HepG2 (cell line): ENCODE measurements around the gene PJA1. TPM values are rescaled to one million over a fixed set of nuclear protein-coding genes. Genes with fewer than 3 reads are reported as not detected.

Experiments
- ATAC-seq: fragments of 200-7000 bp; cut with Tn5 transposase; 3 replicates; pipeline ENCODE4 v1.9.1; 2020; ENCODE audit warnings: mild to moderate bottlenecking, moderate library complexity
- BruUV-seq: library from RNA; stranded (reverse); fragments of 400-500 nt; replicated peaks from 2 replicates; lab custom pipeline; 2021; lab: Mats Ljungman, UMichigan
- CTCF ChIA-PET: fragments of 300-600 bp; formaldehyde crosslinking; extraction: SDS; loops from one replicate; lab custom pipeline; 2021; ENCODE audit warnings: low total read pairs, inconsistent platforms, low intra/inter-chr PET ratio; lab: Yijun Ruan, JAX
- POLR2A ChIA-PET: fragments of 350-600 bp; sonication (Branson Sonifier 250); formaldehyde crosslinking; loops from one replicate; lab custom pipeline; 2020; ENCODE audit warnings: antibody characterized with exemption, inconsistent platforms; lab: Yijun Ruan, JAX
- DNase-seq: peaks from one replicate; pipeline ENCODE4 v3.0.0-alpha.2; 2015; ENCODE audit warnings: low spot score
- FAIRE-seq: peaks from 3 replicates; lab custom pipeline; 2011; peaks lifted over from hg19 to GRCh38; lab: Jason Lieb, UNC
- H2AFZ ChIP-seq: one replicate; pipeline ENCODE4 v1.6.1; 2011; ENCODE audit warnings: low read length, inconsistent platforms
- H3K27ac ChIP-seq: fragments of 300-600 bp; 3 replicates; pipeline ENCODE4 v1.8.0; 2011; ENCODE audit warnings: mixed run types, mild to moderate bottlenecking, mixed read lengths, low read length, inconsistent platforms; ENCODE audit not compliant: insufficient read depth; ENCODE audit errors: extremely low read length
- H3K27me3 ChIP-seq, 2 experiments: fragments of 200-600 bp in 1 of 2; 2 replicates in 1 of 2; 3 replicates in 1 of 2; pipeline versions ENCODE4 v1.6.0 to v1.8.0; 2011; ENCODE audit warnings: low read length in 2 of 2, mild to moderate bottlenecking in 2 of 2, moderate library complexity in 2 of 2, inconsistent platforms in 1 of 2; ENCODE audit not compliant: insufficient read depth in 2 of 2, control insufficient read depth in 1 of 2
- H3K36me3 ChIP-seq, 2 experiments: fragments of 200-600 bp in 1 of 2; replicated peaks in 1 of 2; 2 replicates in 1 of 2; 3 replicates in 1 of 2; pipeline versions ENCODE4 v1.5.1 to v1.8.0; 2011; ENCODE audit warnings: low read length in 2 of 2, inconsistent platforms in 1 of 2; ENCODE audit not compliant: insufficient read depth in 2 of 2, control insufficient read depth in 1 of 2
- H3K4me1 ChIP-seq: 2 replicates; pipeline ENCODE4 v1.5.1; 2012; ENCODE audit warnings: low read length, inconsistent platforms; ENCODE audit not compliant: insufficient read depth
- H3K4me2 ChIP-seq: 2 replicates; pipeline ENCODE4 v1.6.0; 2011; ENCODE audit warnings: low read depth, low read length, inconsistent platforms
- H3K4me3 ChIP-seq, 3 experiments: fragments of 200-600 bp in 1 of 3; sonication (generic), shearing (Covaris generic) in 1 of 3; replicated peaks in 1 of 3; 2 replicates each; pipeline ENCODE4 v1.5.1; 2011 to 2016; ENCODE audit warnings: low read length in 3 of 3, inconsistent platforms in 2 of 3, low read depth in 2 of 3, mild to moderate bottlenecking in 2 of 3, control low read depth in 1 of 3, mixed read lengths in 1 of 3; ENCODE audit not compliant: insufficient read depth in 1 of 3
- H3K79me2 ChIP-seq: one replicate; pipeline ENCODE4 v1.6.1; 2011; ENCODE audit warnings: low read length, inconsistent platforms; ENCODE audit not compliant: insufficient read depth
- H3K9ac ChIP-seq: 2 replicates; pipeline ENCODE4 v1.6.0; 2011; ENCODE audit warnings: mild to moderate bottlenecking, low read depth, low read length, inconsistent platforms; ENCODE audit not compliant: insufficient read depth
- H3K9me3 ChIP-seq: 2 replicates; pipeline ENCODE4 v1.5.1; 2012; ENCODE audit warnings: mild to moderate bottlenecking, low read length
- H4K20me1 ChIP-seq: 2 replicates; pipeline ENCODE4 v1.6.0; 2011; ENCODE audit warnings: inconsistent platforms, mild to moderate bottlenecking, low read length, moderate library complexity; ENCODE audit not compliant: insufficient read depth
- CENPT ChIP-seq: sonication (generic); formaldehyde crosslinking; IDR thresholded peaks from 2 replicates; pipeline ENCODE4 v1.8.0; 2022; ENCODE audit warnings: low read depth, mild to moderate bottlenecking, moderate library complexity, missing genetic modification reagents
- CREB1 ChIP-seq, 2 experiments: fragments of 450-650 bp in 1 of 2; IDR thresholded peaks; 2 replicates each; pipeline ENCODE4 v1.6.1; 2016 to 2017; ENCODE audit warnings: control low read depth in 1 of 2, mild to moderate bottlenecking in 1 of 2, missing compliant biosample characterization in 1 of 2, missing genetic modification characterization in 1 of 2
- ISX ChIP-seq: sonication (generic); formaldehyde crosslinking; conservative IDR thresholded peaks from 2 replicates; pipeline ENCODE4 v1.5.0; 2020; ENCODE audit warnings: missing genetic modification reagents
- RFXANK ChIP-seq: IDR thresholded peaks from 2 replicates; pipeline ENCODE4 v1.6.1; 2016
- ZMYM3 ChIP-seq: sonication (generic); formaldehyde crosslinking; IDR thresholded peaks from 2 replicates; pipeline ENCODE4 v1.5.1; 2020; ENCODE audit warnings: mild to moderate bottlenecking, missing genetic modification reagents
- ZNF550 ChIP-seq: sonication (generic); formaldehyde crosslinking; IDR thresholded peaks from 2 replicates; pipeline ENCODE4 v1.4.0; 2020; ENCODE audit warnings: mild to moderate bottlenecking, missing genetic modification reagents, borderline replicate concordance
- ZNF605 ChIP-seq: sonication (generic); formaldehyde crosslinking; IDR thresholded peaks from 2 replicates; pipeline ENCODE4 v1.8.0; 2022; ENCODE audit warnings: mild to moderate bottlenecking, missing genetic modification reagents
- ZNF883 ChIP-seq: sonication (generic); formaldehyde crosslinking; IDR thresholded peaks from 2 replicates; pipeline ENCODE4 v1.5.1; 2020; ENCODE audit warnings: mild to moderate bottlenecking, missing genetic modification reagents; ENCODE audit errors: not compliant biosample characterization
- WGBS: methylation state at CpG from one replicate; pipeline ENCODE4 v1.1.6; 2017; ENCODE audit warnings: low lambda C conversion rate; 5-methylcytosine and 5-hydroxymethylcytosine counted together
- in situ Hi-C: cut with HindIII; loops from 2 replicates; pipeline ENCODE4 v1.10.0; 2017; ENCODE audit warnings: low pct_unique_long_range_greater_than_20kb; ENCODE audit not compliant: extremely low pct_ligation_motif_present
- intact Hi-C: fragments of 100-400 bp; cut with micrococcal nuclease; formaldehyde crosslinking; loops from one replicate; pipeline ENCODE4 v1.10.0; 2022; ENCODE audit not compliant: unreplicated experiment
- polyA plus RNA-seq, 8 experiments: library from polyadenylated mRNA; depleted of rRNA in 3 of 8; stranded (reverse) in 7 of 8; unstranded in 1 of 8; fragments of >200 nt; fragmentation: Illumina TruSeq in 4 of 8; extraction: Trizol in 4 of 8; gene quantifications; 2 replicates each; pipeline versions ENCODE4 v1.2.1 to v1.2.3, GENCODE V29; 2011 to 2016; ENCODE audit warnings: low read depth in 4 of 8, missing spikeins in 1 of 8, mixed read lengths in 1 of 8; ENCODE audit not compliant: insufficient read depth in 1 of 8
- total RNA-seq, 5 experiments: library from RNA; depleted of rRNA; stranded (reverse); fragments of >200 nt; fragmentation: Illumina TruSeq; extraction: Trizol; gene quantifications; 2 replicates each; pipeline ENCODE4 v1.2.3, GENCODE V29; 2016; ENCODE audit warnings: low read depth in 1 of 5
- TF ChIP-seq, protein P1 (sequence below): sonication (generic); formaldehyde crosslinking; IDR thresholded peaks from 2 replicates; pipeline ENCODE4 v1.4.0; 2020; ENCODE audit warnings: missing genetic modification reagents
- TF ChIP-seq, protein P2 (sequence below): sonication (generic); formaldehyde crosslinking; IDR thresholded peaks from 2 replicates; pipeline ENCODE4 v1.4.0; 2020; ENCODE audit warnings: missing genetic modification reagents
- TF ChIP-seq, protein P3 (sequence below): sonication (generic); formaldehyde crosslinking; IDR thresholded peaks from 2 replicates; pipeline ENCODE4 v1.8.1; 2023; ENCODE audit warnings: mild to moderate bottlenecking, missing genetic modification reagents
- TF ChIP-seq, protein P4 (sequence below): sonication (generic); formaldehyde crosslinking; IDR thresholded peaks from 2 replicates; pipeline ENCODE4; 2020; ENCODE audit warnings: missing genetic modification reagents, mild to moderate bottlenecking, borderline replicate concordance

PJA1 gene
- total and polyA plus RNA-seq, 2 of the 13 experiments (the other 11 are each of a cell fraction or from before 2014, with no cell fraction given): 3.6 to 9.6 TPM

DNA sequence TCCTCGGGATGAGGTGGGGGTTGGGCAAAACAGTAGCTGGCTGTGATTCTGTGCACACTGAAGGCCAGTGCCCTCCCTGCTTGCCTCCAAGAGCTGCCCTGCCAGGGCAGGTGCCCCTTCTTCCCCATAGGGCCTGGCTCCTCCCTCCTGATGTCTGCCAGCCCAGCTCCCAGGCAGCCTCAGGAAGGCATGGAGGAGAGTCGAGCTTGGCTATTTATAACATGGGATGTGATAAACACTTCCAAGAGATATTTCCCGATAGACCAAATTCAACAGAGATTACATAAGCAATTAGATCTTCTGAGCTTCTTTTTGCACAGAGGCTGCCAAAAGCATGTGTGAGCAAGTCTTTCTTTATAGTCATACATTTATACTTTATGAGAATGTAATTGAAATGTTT is 45.3 kb upstream of the PJA1 start (continued):
- TF ChIP-seq ZNF883 (CRISPR knock-in tag): no peak

DNA sequence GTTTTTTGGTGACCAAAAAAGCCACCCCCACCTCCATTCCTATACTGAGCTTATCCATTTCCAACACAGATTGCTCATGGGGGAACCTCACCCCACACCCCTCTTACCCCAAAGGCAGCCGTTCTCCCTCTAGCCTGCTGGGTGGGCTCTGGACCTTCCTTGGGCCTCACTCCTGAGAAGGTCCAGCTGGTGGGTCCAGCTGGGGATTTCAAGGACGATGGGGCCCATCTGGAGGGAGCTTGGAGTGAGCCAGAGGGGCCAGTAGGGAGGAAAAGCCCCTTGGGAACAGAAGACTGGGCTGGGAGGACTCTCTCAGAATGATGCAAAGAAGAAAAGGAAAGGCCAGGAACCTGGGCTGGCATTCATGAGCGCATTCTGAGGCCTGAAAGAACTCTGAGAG is 42.0 kb upstream of the PJA1 start:
- no TSS peak for BruUV-seq
- intact Hi-C loops: no loop called here
- H3K4me1 ChIP-seq: 0 out of 2 replicates have a peak, but pooled peaks cover 6% of the 10 kb centered on the region
- H3K27ac ChIP-seq: no peak overlapping the region
- in situ Hi-C loops: no loop called here
- no peaks in the 10 kb centered on the region for H3K9me3 ChIP-seq
- POLR2A ChIA-PET: no interaction called here
- no peak for ATAC-seq
- DNase-seq: no peak
- no peaks in the 10 kb centered on the region for H3K36me3 ChIP-seq
- H2AFZ ChIP-seq: no peak overlapping the region
- 0% methylated on average over 1 of the region's 3 CpGs for WGBS
- no peak overlapping the region for H3K4me3 ChIP-seq
- no peaks in the 10 kb centered on the region for H4K20me1 ChIP-seq
- no peaks in the 10 kb centered on the region for H3K27me3 ChIP-seq
- H3K4me2 ChIP-seq: no peak overlapping the region
- FAIRE-seq: no peak
- CTCF ChIA-PET: no interaction called here
- H3K79me2 ChIP-seq: no peaks in the 10 kb centered on the region
- no peak overlapping the region for H3K9ac ChIP-seq
- TF ChIP-seq, protein P1, sequence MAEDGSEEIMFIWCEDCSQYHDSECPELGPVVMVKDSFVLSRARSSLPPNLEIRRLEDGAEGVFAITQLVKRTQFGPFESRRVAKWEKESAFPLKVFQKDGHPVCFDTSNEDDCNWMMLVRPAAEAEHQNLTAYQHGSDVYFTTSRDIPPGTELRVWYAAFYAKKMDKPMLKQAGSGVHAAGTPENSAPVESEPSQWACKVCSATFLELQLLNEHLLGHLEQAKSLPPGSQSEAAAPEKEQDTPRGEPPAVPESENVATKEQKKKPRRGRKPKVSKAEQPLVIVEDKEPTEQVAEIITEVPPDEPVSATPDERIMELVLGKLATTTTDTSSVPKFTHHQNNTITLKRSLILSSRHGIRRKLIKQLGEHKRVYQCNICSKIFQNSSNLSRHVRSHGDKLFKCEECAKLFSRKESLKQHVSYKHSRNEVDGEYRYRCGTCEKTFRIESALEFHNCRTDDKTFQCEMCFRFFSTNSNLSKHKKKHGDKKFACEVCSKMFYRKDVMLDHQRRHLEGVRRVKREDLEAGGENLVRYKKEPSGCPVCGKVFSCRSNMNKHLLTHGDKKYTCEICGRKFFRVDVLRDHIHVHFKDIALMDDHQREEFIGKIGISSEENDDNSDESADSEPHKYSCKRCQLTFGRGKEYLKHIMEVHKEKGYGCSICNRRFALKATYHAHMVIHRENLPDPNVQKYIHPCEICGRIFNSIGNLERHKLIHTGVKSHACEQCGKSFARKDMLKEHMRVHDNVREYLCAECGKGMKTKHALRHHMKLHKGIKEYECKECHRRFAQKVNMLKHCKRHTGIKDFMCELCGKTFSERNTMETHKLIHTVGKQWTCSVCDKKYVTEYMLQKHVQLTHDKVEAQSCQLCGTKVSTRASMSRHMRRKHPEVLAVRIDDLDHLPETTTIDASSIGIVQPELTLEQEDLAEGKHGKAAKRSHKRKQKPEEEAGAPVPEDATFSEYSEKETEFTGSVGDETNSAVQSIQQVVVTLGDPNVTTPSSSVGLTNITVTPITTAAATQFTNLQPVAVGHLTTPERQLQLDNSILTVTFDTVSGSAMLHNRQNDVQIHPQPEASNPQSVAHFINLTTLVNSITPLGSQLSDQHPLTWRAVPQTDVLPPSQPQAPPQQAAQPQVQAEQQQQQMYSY (CRISPR knock-in tag): no peak
- TF ChIP-seq ZNF550: no peak
- no peak for TF ChIP-seq CREB1 (IDR thresholded peaks at IDR 0.05)
- no peak for TF ChIP-seq CREB1 (CRISPR knock-in tag; IDR thresholded peaks at IDR 0.05)
- TF ChIP-seq, protein P2, sequence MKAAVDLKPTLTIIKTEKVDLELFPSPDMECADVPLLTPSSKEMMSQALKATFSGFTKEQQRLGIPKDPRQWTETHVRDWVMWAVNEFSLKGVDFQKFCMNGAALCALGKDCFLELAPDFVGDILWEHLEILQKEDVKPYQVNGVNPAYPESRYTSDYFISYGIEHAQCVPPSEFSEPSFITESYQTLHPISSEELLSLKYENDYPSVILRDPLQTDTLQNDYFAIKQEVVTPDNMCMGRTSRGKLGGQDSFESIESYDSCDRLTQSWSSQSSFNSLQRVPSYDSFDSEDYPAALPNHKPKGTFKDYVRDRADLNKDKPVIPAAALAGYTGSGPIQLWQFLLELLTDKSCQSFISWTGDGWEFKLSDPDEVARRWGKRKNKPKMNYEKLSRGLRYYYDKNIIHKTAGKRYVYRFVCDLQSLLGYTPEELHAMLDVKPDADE (CRISPR knock-in tag): no peak
- no peak for TF ChIP-seq ZNF605 (CRISPR knock-in tag)
- no peak for TF ChIP-seq RFXANK
- TF ChIP-seq ISX (CRISPR knock-in tag): no peak
- TF ChIP-seq, protein P3, sequence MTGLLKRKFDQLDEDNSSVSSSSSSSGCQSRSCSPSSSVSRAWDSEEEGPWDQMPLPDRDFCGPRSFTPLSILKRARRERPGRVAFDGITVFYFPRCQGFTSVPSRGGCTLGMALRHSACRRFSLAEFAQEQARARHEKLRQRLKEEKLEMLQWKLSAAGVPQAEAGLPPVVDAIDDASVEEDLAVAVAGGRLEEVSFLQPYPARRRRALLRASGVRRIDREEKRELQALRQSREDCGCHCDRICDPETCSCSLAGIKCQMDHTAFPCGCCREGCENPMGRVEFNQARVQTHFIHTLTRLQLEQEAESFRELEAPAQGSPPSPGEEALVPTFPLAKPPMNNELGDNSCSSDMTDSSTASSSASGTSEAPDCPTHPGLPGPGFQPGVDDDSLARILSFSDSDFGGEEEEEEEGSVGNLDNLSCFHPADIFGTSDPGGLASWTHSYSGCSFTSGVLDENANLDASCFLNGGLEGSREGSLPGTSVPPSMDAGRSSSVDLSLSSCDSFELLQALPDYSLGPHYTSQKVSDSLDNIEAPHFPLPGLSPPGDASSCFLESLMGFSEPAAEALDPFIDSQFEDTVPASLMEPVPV (CRISPR knock-in tag): no peak
- TF ChIP-seq CENPT (CRISPR knock-in tag): no peak
- TF ChIP-seq ZMYM3 (CRISPR knock-in tag): no peak
- TF ChIP-seq, protein P4, sequence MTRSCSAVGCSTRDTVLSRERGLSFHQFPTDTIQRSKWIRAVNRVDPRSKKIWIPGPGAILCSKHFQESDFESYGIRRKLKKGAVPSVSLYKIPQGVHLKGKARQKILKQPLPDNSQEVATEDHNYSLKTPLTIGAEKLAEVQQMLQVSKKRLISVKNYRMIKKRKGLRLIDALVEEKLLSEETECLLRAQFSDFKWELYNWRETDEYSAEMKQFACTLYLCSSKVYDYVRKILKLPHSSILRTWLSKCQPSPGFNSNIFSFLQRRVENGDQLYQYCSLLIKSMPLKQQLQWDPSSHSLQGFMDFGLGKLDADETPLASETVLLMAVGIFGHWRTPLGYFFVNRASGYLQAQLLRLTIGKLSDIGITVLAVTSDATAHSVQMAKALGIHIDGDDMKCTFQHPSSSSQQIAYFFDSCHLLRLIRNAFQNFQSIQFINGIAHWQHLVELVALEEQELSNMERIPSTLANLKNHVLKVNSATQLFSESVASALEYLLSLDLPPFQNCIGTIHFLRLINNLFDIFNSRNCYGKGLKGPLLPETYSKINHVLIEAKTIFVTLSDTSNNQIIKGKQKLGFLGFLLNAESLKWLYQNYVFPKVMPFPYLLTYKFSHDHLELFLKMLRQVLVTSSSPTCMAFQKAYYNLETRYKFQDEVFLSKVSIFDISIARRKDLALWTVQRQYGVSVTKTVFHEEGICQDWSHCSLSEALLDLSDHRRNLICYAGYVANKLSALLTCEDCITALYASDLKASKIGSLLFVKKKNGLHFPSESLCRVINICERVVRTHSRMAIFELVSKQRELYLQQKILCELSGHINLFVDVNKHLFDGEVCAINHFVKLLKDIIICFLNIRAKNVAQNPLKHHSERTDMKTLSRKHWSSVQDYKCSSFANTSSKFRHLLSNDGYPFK: no peak
